Smooth muscle cell (in vitro differentiated cells): Measurements from ENCODE around the gene FBXL13. TPM values are rescaled to one million over a fixed set of nuclear protein-coding genes. Genes with fewer than 3 reads are reported as not detected.
A peak's percentile ranks its signal among the peaks of the same experiment; 100 is the strongest.

ENCODE experiments used
- DNase-seq: peaks from one replicate; lab custom pipeline; 2025; ENCODE audit not compliant: unreplicated experiment; lab: John Stamatoyannopoulos, UW
- H2AFZ ChIP-seq: fragments of 200-600 bp; sonication (generic); 2 replicates; pipeline ENCODE4 v1.6.0; 2016; ENCODE audit warnings: antibody characterized with exemption, low read depth, mild to moderate bottlenecking
- H3F3A ChIP-seq: fragments of 200-600 bp; sonication (generic); 2 replicates; pipeline ENCODE4 v1.6.0; 2017; ENCODE audit warnings: antibody characterized with exemption, low read depth
- H3K27ac ChIP-seq: fragments of 200-600 bp; sonication (generic); 2 replicates; pipeline ENCODE4 v1.5.1; 2016; ENCODE audit warnings: low read depth, mild to moderate bottlenecking
- H3K27me3 ChIP-seq: fragments of 200-600 bp; sonication (generic); 2 replicates; pipeline ENCODE4 v1.6.1; 2016; ENCODE audit warnings: low read depth, mild to moderate bottlenecking
- H3K36me3 ChIP-seq: fragments of 200-600 bp; sonication (generic); 2 replicates; pipeline ENCODE4 v1.5.1; 2016; ENCODE audit warnings: low read depth
- H3K4me1 ChIP-seq: fragments of 200-600 bp; sonication (generic); 2 replicates; pipeline ENCODE4 v1.5.1; 2016; ENCODE audit warnings: low read depth
- H3K4me2 ChIP-seq: fragments of 200-600 bp; sonication (generic); 2 replicates; pipeline ENCODE4 v1.6.0; 2016; ENCODE audit warnings: mild to moderate bottlenecking
- H3K4me3 ChIP-seq: fragments of 200-600 bp; sonication (generic); 2 replicates; pipeline ENCODE4 v1.5.1; 2016; ENCODE audit warnings: mild to moderate bottlenecking
- H3K79me2 ChIP-seq: fragments of 200-600 bp; sonication (generic); 2 replicates; pipeline ENCODE4 v1.6.0; 2016; ENCODE audit warnings: low read depth, mild to moderate bottlenecking
- H3K9ac ChIP-seq: fragments of 200-600 bp; sonication (generic); 2 replicates; pipeline ENCODE4 v1.6.0; 2016; ENCODE audit warnings: low read depth
- H3K9me3 ChIP-seq: fragments of 200-600 bp; sonication (generic); replicated peaks from 2 replicates; pipeline ENCODE4 v1.5.1; 2016; ENCODE audit warnings: low read depth
- H4K20me1 ChIP-seq: fragments of 200-600 bp; sonication (generic); 2 replicates; pipeline ENCODE4 v1.6.0; 2016; ENCODE audit warnings: low read depth
- WGBS: methylation state at CpG from one replicate; pipeline ENCODE4 v1.1.7; 2016; ENCODE audit warnings: low lambda C conversion rate; 5-methylcytosine and 5-hydroxymethylcytosine counted together
- polyA plus RNA-seq: library from polyadenylated mRNA; unstranded; fragments of >200 nt; fragmentation: Nextera tagmentation; extraction: Ambion mirVana; gene quantifications from 2 replicates; pipeline ENCODE4 v1.2.1, GENCODE V29; 2016
- total RNA-seq: library from RNA; depleted of rRNA; stranded (reverse); fragments of >200 nt; gene quantifications from 2 replicates; pipeline ENCODE4 v1.2.3, GENCODE V29; 2014
- TF ChIP-seq, protein P1 (sequence below): fragments of 200-600 bp; sonication (generic); IDR thresholded peaks from 2 replicates; pipeline ENCODE4 v1.5.1; 2017; ENCODE audit warnings: borderline replicate concordance, mild to moderate bottlenecking, antibody characterized with exemption; ENCODE audit not compliant: insufficient read depth, poor library complexity, severe bottlenecking

The FBXL13 gene
- total and polyA plus RNA-seq, 2 experiments from 2014 or later, result 2.6 to 12.1 TPM

DNA sequence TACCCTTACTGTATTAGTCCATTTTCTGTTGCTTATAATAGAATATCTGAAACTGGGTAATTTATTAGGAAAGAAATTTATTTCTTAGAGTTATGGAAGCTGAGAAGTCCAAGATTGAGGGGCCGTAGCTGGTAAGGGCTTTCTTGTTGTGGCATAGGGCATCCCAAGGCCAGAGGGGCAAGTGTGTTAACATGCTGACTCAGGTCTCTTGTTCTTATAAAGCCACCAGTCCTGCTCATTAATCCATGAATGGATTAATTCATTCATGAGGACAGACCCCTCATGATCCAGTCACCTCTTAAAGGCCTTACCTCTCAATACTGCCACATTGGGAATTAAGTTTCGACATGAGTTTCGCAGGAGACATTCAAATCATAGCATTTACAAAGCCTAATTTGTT lies 2.7 kb upstream of the FBXL13 start:
- Histone ChIP-seq H4K20me1 (peaks cover 2% of the 10 kb centered on the region), H3K36me3 (no peaks in the 10 kb centered on the region), H3K27ac (no peak overlapping the region), H3K27me3 (no peaks in the 10 kb centered on the region), H3K4me3 (no peak overlapping the region), H3K4me1 (peaks cover 14% of the 10 kb centered on the region), H3K4me2 (no peak overlapping the region), H3K9ac (no peak overlapping the region), H2AFZ (no peak overlapping the region), H3F3A (peaks cover 5% of the 10 kb centered on the region), H3K9me3 (no peaks in the 10 kb centered on the region), H3K79me2 (peaks cover 57% of the 10 kb centered on the region)
- TF ChIP-seq, protein P1, sequence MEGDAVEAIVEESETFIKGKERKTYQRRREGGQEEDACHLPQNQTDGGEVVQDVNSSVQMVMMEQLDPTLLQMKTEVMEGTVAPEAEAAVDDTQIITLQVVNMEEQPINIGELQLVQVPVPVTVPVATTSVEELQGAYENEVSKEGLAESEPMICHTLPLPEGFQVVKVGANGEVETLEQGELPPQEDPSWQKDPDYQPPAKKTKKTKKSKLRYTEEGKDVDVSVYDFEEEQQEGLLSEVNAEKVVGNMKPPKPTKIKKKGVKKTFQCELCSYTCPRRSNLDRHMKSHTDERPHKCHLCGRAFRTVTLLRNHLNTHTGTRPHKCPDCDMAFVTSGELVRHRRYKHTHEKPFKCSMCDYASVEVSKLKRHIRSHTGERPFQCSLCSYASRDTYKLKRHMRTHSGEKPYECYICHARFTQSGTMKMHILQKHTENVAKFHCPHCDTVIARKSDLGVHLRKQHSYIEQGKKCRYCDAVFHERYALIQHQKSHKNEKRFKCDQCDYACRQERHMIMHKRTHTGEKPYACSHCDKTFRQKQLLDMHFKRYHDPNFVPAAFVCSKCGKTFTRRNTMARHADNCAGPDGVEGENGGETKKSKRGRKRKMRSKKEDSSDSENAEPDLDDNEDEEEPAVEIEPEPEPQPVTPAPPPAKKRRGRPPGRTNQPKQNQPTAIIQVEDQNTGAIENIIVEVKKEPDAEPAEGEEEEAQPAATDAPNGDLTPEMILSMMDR, result no peak
- WGBS, result 99% methylated on average over 3 of the region's 3 CpGs
- DNase-seq, result no peak

DNA sequence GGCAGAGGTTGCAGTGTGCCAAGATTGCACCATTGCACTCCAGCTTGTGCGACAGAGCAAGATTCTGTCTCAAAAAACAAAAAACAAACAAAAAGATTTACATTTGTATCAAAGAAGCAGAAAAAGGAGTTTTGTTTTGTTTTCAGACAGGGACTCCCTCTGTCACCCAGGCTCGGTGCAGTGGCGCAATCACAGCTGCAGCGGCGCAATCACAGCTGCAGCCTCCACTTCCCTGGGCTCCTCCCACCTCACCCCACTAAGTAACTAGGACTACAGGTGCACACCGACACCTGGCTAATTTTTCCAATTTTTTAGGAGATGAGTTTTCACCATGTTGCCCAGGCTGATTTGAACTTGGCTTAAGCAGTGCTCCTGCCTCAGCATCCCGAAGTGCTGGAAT lies 2.2 kb upstream of the FBXL13 start:
- H3K9ac ChIP-seq, result no peak overlapping the region
- no peaks in the 10 kb centered on the region for H3K9me3 ChIP-seq
- H3K4me1 ChIP-seq, result peaks cover 14% of the 10 kb centered on the region
- peaks cover 2% of the 10 kb centered on the region for H4K20me1 ChIP-seq
- 94% methylated on average over 7 of the region's 7 CpGs for WGBS
- H3K4me3 ChIP-seq, result no peak overlapping the region
- TF ChIP-seq, protein P1, result no peak
- no peak overlapping the region for H2AFZ ChIP-seq
- no peaks in the 10 kb centered on the region for H3K36me3 ChIP-seq
- DNase-seq, result no peak
- no peaks in the 10 kb centered on the region for H3K27me3 ChIP-seq
- H3K27ac ChIP-seq, result no peak overlapping the region
- peaks cover 51% of the 10 kb centered on the region for H3K79me2 ChIP-seq
- peak overlapping the region; percentile 98 for H3K4me2 ChIP-seq
- peaks cover 5% of the 10 kb centered on the region for H3F3A ChIP-seq

DNA sequence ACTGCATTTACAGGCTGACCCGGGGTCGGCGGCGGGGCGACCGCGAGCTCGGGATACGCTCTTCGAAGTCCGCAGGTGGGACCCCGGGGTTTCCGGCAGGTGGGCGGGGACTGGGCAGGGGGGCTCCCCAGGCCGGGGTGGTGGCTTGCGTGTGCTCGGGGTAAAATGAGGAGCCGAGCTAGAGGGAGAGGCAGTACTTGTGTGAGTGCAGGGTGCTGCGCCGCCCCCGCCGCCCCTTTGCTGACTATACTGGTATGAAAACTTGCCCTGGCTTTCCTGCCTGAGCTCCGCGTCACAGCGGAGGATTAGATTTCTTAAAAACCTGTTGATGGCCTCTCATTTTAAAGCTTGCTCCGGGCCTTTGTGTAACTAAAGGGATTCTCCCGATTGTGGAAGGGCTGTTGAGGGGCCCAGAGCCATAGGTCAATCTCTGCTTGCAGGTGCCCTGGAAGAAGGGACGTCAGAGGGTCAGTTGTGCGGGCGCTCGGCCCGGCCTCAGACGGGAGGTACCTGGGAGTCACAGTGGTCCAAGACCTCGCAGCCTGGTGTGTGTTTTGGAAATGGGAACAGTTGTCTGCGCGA lies 832 bp upstream of the FBXL13 start:
- Histone ChIP-seq H2AFZ (peak overlapping the region; percentile 89), H4K20me1 (peaks cover 2% of the 10 kb centered on the region), H3K27ac (peak overlapping the region; percentile 89), H3K4me3 (peak overlapping the region; percentile 92), H3K27me3 (no peaks in the 10 kb centered on the region), H3K9me3 (no peaks in the 10 kb centered on the region), H3K4me2 (peak overlapping the region; percentile 98), H3K79me2 (peaks cover 45% of the 10 kb centered on the region), H3K4me1 (peaks cover 14% of the 10 kb centered on the region), H3K9ac (peak overlapping the region; percentile 82), H3F3A (peaks cover 5% of the 10 kb centered on the region), H3K36me3 (no peaks in the 10 kb centered on the region)
- WGBS, result 6% methylated on average over 34 of the region's 36 CpGs
- TF ChIP-seq, protein P1, result no peak
- no peak for DNase-seq

DNA sequence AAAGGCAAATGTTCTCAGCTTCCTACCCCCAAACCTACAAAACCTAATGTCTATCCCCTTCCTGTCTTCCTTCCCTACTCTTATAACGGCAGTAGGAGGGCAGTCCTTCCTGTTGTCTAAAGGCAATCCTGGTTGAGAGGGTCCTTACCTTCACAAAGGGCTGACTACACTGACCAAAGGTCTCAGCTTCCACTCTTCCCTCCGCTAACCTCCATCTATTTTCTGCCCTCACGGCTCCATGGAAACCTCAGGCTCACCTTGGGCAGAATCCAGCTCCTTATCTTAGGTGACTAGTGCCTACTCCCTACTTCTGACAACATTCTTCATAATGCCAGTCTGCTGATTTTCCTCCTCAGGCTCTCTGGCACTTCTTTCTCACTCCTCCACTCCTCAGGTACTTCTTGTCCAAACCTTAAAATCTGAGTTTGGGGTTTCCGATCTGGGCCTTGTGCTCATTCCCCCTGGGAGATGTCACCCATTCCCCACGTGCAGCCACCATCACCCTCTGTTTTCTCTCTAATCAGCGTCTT lies 542 bp downstream of the FBXL13 start:
- Histone ChIP-seq H3K79me2 (peaks cover 35% of the 10 kb centered on the region), H3K4me1 (peaks cover 14% of the 10 kb centered on the region), H3K9ac (peak overlapping the region; percentile 82), H3K4me2 (peak overlapping the region; percentile 98), H3K27me3 (no peaks in the 10 kb centered on the region), H4K20me1 (peaks cover 2% of the 10 kb centered on the region), H3K9me3 (no peaks in the 10 kb centered on the region), H2AFZ (peak overlapping the region; percentile 97), H3K4me3 (peak overlapping the region; percentile 92), H3K36me3 (no peaks in the 10 kb centered on the region), H3K27ac (peak overlapping the region; percentile 89), H3F3A (peaks cover 5% of the 10 kb centered on the region)
- DNase-seq, result no peak
- 7% methylated on average over 6 of the region's 6 CpGs for WGBS
- TF ChIP-seq, protein P1, result no peak
